ENCODE measurements around the gene TANGO2.

Gene TANGO2

GRCh38 chr22:19984201-19984753 lies 36.6 kb upstream of the TANGO2 start:
- no peak for DNase-seq

GRCh38 chr22:19984851-19985811 lies 35.8 kb upstream of the TANGO2 start:
- no peak for DNase-seq

- no peak for DNase-seq
These were observed 34.9 kb upstream of the TANGO2 start for GRCh38 chr22:19986011-19986409.

- DNase-seq: peak; percentile 62
These were observed 34.2 kb upstream of the TANGO2 start for GRCh38 chr22:19986410-19987341.

GRCh38 chr22:19987394-19988306 lies 33.3 kb upstream of the TANGO2 start:
- no peak for DNase-seq

GRCh38 chr22:19988331-19988808 lies 32.5 kb upstream of the TANGO2 start:
- DNase-seq: no peak

GRCh38 chr22:19988965-19989724 lies 31.8 kb upstream of the TANGO2 start:
- DNase-seq: no peak

- no peak for DNase-seq
These were observed 31.2 kb upstream of the TANGO2 start for GRCh38 chr22:19989725-19990067.

- no peak for DNase-seq
These were observed 30.7 kb upstream of the TANGO2 start for GRCh38 chr22:19990188-19990587.

- no peak for DNase-seq
These were observed 30.1 kb upstream of the TANGO2 start for GRCh38 chr22:19990609-19991394.

- no peak for DNase-seq
These were observed 29.6 kb upstream of the TANGO2 start for GRCh38 chr22:19991395-19991644.

GRCh38 chr22:19991645-19992451 lies 29.1 kb upstream of the TANGO2 start:
- DNase-seq: no peak

- no peak for DNase-seq
These were observed 28.4 kb upstream of the TANGO2 start for GRCh38 chr22:19992481-19992911.

GRCh38 chr22:19992921-19993355 lies 28.0 kb upstream of the TANGO2 start:
- DNase-seq: no peak

GRCh38 chr22:19993926-19994325 lies 27.0 kb upstream of the TANGO2 start:
- no peak for DNase-seq

GRCh38 chr22:19994851-19995610 lies 25.9 kb upstream of the TANGO2 start:
- no peak for DNase-seq

- DNase-seq: no peak
These were observed 25.1 kb upstream of the TANGO2 start for GRCh38 chr22:19995611-19996339.

GRCh38 chr22:19996694-19997384 lies 24.1 kb upstream of the TANGO2 start:
- no peak for DNase-seq
